ENCODE results near the gene ZNF658. TPM values are rescaled to one million over a fixed set of nuclear protein-coding genes. Genes with fewer than 3 reads are reported as not detected.
"Not testable (repeated sequence)": the region's sequence is repeated elsewhere in the genome, so short reads cannot be mapped to it uniquely, and the experiment has no call there.

Gene ZNF658
- total RNA-seq (6.0 and 8.1 TPM in 2 replicates), polyA plus RNA-seq (0.46 and 1.1 TPM in 2 replicates), polyA minus RNA-seq (1.4 and 2.1 TPM in 2 replicates)
- total RNA-seq (2013): 7.7 TPM

DNA sequence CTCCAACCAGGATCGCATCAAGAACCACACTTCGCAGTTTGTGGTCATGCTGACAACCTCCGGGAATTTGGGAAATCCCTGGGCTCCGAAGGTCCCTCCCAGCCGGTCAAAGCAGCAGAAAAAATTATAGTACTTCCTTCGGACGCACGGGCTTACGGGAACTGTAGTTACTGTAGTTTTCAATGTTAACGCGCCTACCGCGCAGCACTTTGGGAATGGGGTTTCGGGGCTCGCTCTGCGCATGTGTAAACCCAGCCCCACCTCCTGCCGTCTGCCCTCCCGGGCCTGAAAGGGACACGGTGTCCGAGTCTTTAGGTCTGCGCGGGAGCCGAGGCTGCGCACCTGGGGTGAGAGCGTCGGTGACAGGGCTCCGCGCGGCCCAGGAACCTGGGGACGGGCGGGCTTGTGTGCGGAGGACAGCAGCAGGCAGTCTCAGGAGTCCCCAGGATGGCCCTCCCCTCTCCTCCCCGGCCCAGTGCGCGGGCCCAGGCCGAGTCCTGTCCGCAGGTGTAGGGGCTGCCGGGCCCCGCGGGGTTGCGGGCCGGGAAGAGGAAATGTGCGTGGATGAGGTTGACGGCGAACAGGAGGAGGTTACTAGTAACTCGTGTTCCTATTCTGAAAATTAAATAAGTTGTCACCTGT lies at the start of gene ZNF658:
ZNF658 (plus strand) TSS at position 236 of the 642 bp plus-strand sequence. CDS start 2,837 bp downstream, outside the sequence.
- H3K9me3 ChIP-seq (ENCODE audit: control extremely low read depth in 1 of 3, control insufficient read depth in 2 of 3, insufficient read depth in 1 of 3, low read length in 2 of 3); CTCF ChIA-PET; H3K9me3 Mint-ChIP-seq (ENCODE audit: insufficient read depth); H4K20me1 ChIP-seq (ENCODE audit: control insufficient read depth, insufficient read depth, low read length, poor library complexity, severe bottlenecking); H3K79me2 ChIP-seq (ENCODE audit: control insufficient read depth, insufficient read depth, low read length); intact Hi-C loops (cut with micrococcal nuclease); H3K36me3 ChIP-seq (replicated peaks in 1 of 2; ENCODE audit: control extremely low read depth in 1 of 2, control insufficient read depth in 1 of 2, extremely low read depth in 1 of 2, insufficient read depth in 2 of 2, low read length in 1 of 2); H3K27me3 Mint-ChIP-seq; POLR2A ChIA-PET; H3K4me1 Mint-ChIP-seq; H3K27ac ChIP-seq (ENCODE audit: low read length in 2 of 2); H3K4me1 ChIP-seq (ENCODE audit: control insufficient read depth in 2 of 2, insufficient read depth in 2 of 2, low read length in 2 of 2); H3K27me3 ChIP-seq (replicated peaks in 1 of 4; ENCODE audit: control extremely low read depth in 1 of 4, control insufficient read depth in 3 of 4, insufficient read depth in 4 of 4, low read length in 3 of 4): not testable (repeated sequence)
- peak within 1 kb of the TSS; percentile 99 for H3K4me3 Mint-ChIP-seq
- 2% methylated on average over 18 of the region's 46 CpGs for WGBS (ENCODE audit: insufficient coverage)
- H3K27ac Mint-ChIP-seq: peak within 1 kb of the TSS; percentile 93
- peak; percentile 96 for ATAC-seq (ENCODE audit: low read depth)
- Histone ChIP-seq H3K9ac (ENCODE audit: low read length) (peak within 1 kb of the TSS; percentile 62), H3K4me3 (ENCODE audit: control extremely low read depth in 1 of 5, extremely low read depth in 1 of 5, insufficient read depth in 1 of 5, low read depth in 2 of 5, low read length in 4 of 5) (peak within 1 kb of the TSS in 4 of 5 experiments; percentile 40 to 65 (median 52)), H2AFZ (ENCODE audit: insufficient read depth, low read depth, low read length, poor library complexity, severe bottlenecking) (peak within 1 kb of the TSS; percentile 68), H3K4me2 (replicated peaks; ENCODE audit: low read depth, low read length, poor library complexity, severe bottlenecking) (peak within 1 kb of the TSS; percentile 30)
- DNase-seq: peak; percentile 68

DNA sequence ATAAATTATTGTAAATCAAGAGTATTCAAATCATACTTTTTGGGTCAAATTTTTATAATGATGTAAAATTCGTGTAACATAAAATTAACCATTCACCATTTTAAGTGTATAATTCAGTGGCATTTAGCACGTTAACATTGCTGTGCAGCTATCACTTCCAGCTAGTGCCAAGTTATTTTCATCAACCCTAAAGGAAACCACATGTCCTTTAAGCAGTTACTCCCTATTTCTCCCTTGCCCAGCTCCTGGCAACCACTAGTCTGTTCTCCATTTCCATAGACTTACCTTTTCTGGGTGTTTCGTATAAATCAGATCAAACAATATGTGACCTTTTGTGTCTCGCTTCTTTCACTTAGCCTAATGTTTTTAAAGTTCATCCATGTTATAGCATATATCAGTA lies 38.8 kb upstream of the ZNF658 start:
- H3K27me3 Mint-ChIP-seq; H3K9ac ChIP-seq (ENCODE audit: low read length); H3K4me3 Mint-ChIP-seq; DNase-seq; H3K4me3 ChIP-seq (ENCODE audit: control extremely low read depth in 1 of 5, extremely low read depth in 1 of 5, insufficient read depth in 1 of 5, low read depth in 2 of 5, low read length in 4 of 5); H3K27me3 ChIP-seq (replicated peaks in 1 of 4; ENCODE audit: control extremely low read depth in 1 of 4, control insufficient read depth in 3 of 4, insufficient read depth in 4 of 4, low read length in 3 of 4); ATAC-seq (ENCODE audit: low read depth); intact Hi-C loops (cut with micrococcal nuclease); CTCF ChIA-PET; H4K20me1 ChIP-seq (ENCODE audit: control insufficient read depth, insufficient read depth, low read length, poor library complexity, severe bottlenecking); H3K4me1 ChIP-seq (ENCODE audit: control insufficient read depth in 2 of 2, insufficient read depth in 2 of 2, low read length in 2 of 2); H3K4me1 Mint-ChIP-seq; H2AFZ ChIP-seq (ENCODE audit: insufficient read depth, low read depth, low read length, poor library complexity, severe bottlenecking); H3K36me3 ChIP-seq (replicated peaks in 1 of 2; ENCODE audit: control extremely low read depth in 1 of 2, control insufficient read depth in 1 of 2, extremely low read depth in 1 of 2, insufficient read depth in 2 of 2, low read length in 1 of 2); H3K27ac Mint-ChIP-seq; H3K4me2 ChIP-seq (replicated peaks; ENCODE audit: low read depth, low read length, poor library complexity, severe bottlenecking); H3K9me3 ChIP-seq (ENCODE audit: control extremely low read depth in 1 of 3, control insufficient read depth in 2 of 3, insufficient read depth in 1 of 3, low read length in 2 of 3); H3K9me3 Mint-ChIP-seq (ENCODE audit: insufficient read depth); H3K27ac ChIP-seq (ENCODE audit: low read length in 2 of 2); H3K79me2 ChIP-seq (ENCODE audit: control insufficient read depth, insufficient read depth, low read length); POLR2A ChIA-PET: not testable (repeated sequence)
- no CpG with 5 or more reads among the region's 4 CpGs for WGBS (ENCODE audit: insufficient coverage)

DNA sequence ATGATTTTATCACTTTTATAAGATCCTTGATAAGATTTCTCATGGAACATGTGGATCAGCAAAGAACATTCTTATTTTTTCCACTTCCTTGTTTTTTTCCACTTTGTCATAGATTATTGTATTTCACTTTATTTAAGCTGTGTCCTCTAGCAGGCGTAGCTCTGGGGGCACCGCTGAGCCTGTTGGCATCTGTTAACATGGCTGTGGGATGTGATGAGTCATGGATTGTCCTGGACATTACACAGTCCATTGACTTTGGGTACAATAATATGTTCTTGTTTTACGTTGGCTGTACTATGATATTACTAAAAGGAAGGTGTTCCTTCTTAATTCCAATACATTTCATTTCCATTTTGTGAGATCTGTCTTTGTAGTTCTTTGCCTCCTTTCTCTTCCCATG lies 31.9 kb upstream of the ZNF658 start:
- H3K79me2 ChIP-seq (ENCODE audit: control insufficient read depth, insufficient read depth, low read length); H3K4me1 Mint-ChIP-seq; H3K4me3 ChIP-seq (ENCODE audit: control extremely low read depth in 1 of 5, extremely low read depth in 1 of 5, insufficient read depth in 1 of 5, low read depth in 2 of 5, low read length in 4 of 5); H3K4me1 ChIP-seq (ENCODE audit: control insufficient read depth in 2 of 2, insufficient read depth in 2 of 2, low read length in 2 of 2); H3K9me3 ChIP-seq (ENCODE audit: control extremely low read depth in 1 of 3, control insufficient read depth in 2 of 3, insufficient read depth in 1 of 3, low read length in 2 of 3); H3K9me3 Mint-ChIP-seq (ENCODE audit: insufficient read depth); H3K4me3 Mint-ChIP-seq; H3K27me3 ChIP-seq (replicated peaks in 1 of 4; ENCODE audit: control extremely low read depth in 1 of 4, control insufficient read depth in 3 of 4, insufficient read depth in 4 of 4, low read length in 3 of 4); H3K27me3 Mint-ChIP-seq; ATAC-seq (ENCODE audit: low read depth); H3K4me2 ChIP-seq (replicated peaks; ENCODE audit: low read depth, low read length, poor library complexity, severe bottlenecking); H3K36me3 ChIP-seq (replicated peaks in 1 of 2; ENCODE audit: control extremely low read depth in 1 of 2, control insufficient read depth in 1 of 2, extremely low read depth in 1 of 2, insufficient read depth in 2 of 2, low read length in 1 of 2); DNase-seq; H4K20me1 ChIP-seq (ENCODE audit: control insufficient read depth, insufficient read depth, low read length, poor library complexity, severe bottlenecking); POLR2A ChIA-PET; H3K27ac ChIP-seq (ENCODE audit: low read length in 2 of 2); H3K27ac Mint-ChIP-seq; CTCF ChIA-PET; H3K9ac ChIP-seq (ENCODE audit: low read length); intact Hi-C loops (cut with micrococcal nuclease); H2AFZ ChIP-seq (ENCODE audit: insufficient read depth, low read depth, low read length, poor library complexity, severe bottlenecking): not testable (repeated sequence)
- WGBS (ENCODE audit: insufficient coverage): no CpG with 5 or more reads among the region's 3 CpGs

DNA sequence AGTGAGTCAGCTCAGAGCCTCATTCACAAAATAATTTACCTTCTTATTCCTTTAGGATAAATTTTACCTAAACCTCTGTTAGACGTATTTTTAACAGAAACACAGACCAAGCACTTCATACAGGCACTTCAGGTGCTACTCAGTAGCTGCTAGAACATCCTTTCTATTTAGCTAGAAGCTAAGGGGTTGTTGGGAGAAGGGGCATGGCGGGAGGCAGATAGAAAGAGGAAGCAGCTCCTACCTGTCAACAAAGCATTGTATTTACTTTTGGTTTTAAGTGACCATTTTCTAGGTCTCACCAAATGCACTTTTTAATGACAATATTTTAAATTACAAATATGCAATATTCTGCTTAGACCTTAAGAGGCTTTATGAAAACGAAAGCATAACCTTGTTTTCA lies 19.9 kb upstream of the ZNF658 start:
- POLR2A ChIA-PET; ATAC-seq (ENCODE audit: low read depth); H3K4me2 ChIP-seq (replicated peaks; ENCODE audit: low read depth, low read length, poor library complexity, severe bottlenecking); DNase-seq; H3K27ac Mint-ChIP-seq; H3K36me3 ChIP-seq (replicated peaks in 1 of 2; ENCODE audit: control extremely low read depth in 1 of 2, control insufficient read depth in 1 of 2, extremely low read depth in 1 of 2, insufficient read depth in 2 of 2, low read length in 1 of 2); intact Hi-C loops (cut with micrococcal nuclease); H3K4me3 ChIP-seq (ENCODE audit: control extremely low read depth in 1 of 5, extremely low read depth in 1 of 5, insufficient read depth in 1 of 5, low read depth in 2 of 5, low read length in 4 of 5); H3K9me3 Mint-ChIP-seq (ENCODE audit: insufficient read depth); H3K27ac ChIP-seq (ENCODE audit: low read length in 2 of 2); H2AFZ ChIP-seq (ENCODE audit: insufficient read depth, low read depth, low read length, poor library complexity, severe bottlenecking); CTCF ChIA-PET; H3K27me3 ChIP-seq (replicated peaks in 1 of 4; ENCODE audit: control extremely low read depth in 1 of 4, control insufficient read depth in 3 of 4, insufficient read depth in 4 of 4, low read length in 3 of 4); H3K79me2 ChIP-seq (ENCODE audit: control insufficient read depth, insufficient read depth, low read length); H3K4me3 Mint-ChIP-seq; H3K9me3 ChIP-seq (ENCODE audit: control extremely low read depth in 1 of 3, control insufficient read depth in 2 of 3, insufficient read depth in 1 of 3, low read length in 2 of 3); H3K4me1 Mint-ChIP-seq; H3K27me3 Mint-ChIP-seq; H4K20me1 ChIP-seq (ENCODE audit: control insufficient read depth, insufficient read depth, low read length, poor library complexity, severe bottlenecking); H3K4me1 ChIP-seq (ENCODE audit: control insufficient read depth in 2 of 2, insufficient read depth in 2 of 2, low read length in 2 of 2); H3K9ac ChIP-seq (ENCODE audit: low read length): not testable (repeated sequence)
- no CpG with 5 or more reads among the region's 3 CpGs for WGBS (ENCODE audit: insufficient coverage)
